ENCODE data around the gene ALDH3B1. TPM values are rescaled to one million over a fixed set of nuclear protein-coding genes. Genes with fewer than 3 reads are reported as not detected.

Gene ALDH3B1
- total RNA-seq, 1 donor from 2014 or later: 34.8 TPM

DNA sequence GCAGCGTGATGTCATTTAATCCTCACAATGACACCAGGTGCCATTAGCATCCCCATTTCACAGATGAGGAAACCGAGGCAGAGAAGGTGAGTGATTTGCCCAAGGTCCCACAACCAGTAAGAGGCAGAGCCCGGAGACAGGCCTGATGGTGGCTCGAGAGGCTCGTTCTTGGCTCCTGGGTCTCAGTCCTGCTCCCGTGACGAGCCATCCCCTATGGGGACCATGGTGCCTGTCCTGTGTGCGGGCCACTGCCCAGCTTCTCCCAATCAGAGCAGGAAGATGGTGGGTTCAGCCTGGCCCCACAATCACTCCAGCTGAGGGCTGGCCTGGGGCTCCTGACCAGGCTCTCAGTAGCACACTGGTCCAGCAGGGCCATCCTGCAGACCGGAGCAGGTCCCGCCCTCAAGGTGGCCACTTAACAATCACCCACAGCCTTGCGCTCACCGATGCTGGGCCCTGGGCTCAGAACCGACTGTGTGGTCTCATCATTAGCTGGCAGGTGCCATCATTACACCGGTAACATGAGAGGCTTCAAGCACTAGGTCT lies 3.6 kb downstream of the ALDH3B1 start:
- DNase-seq (ENCODE audit: low spot score): no peak

DNA sequence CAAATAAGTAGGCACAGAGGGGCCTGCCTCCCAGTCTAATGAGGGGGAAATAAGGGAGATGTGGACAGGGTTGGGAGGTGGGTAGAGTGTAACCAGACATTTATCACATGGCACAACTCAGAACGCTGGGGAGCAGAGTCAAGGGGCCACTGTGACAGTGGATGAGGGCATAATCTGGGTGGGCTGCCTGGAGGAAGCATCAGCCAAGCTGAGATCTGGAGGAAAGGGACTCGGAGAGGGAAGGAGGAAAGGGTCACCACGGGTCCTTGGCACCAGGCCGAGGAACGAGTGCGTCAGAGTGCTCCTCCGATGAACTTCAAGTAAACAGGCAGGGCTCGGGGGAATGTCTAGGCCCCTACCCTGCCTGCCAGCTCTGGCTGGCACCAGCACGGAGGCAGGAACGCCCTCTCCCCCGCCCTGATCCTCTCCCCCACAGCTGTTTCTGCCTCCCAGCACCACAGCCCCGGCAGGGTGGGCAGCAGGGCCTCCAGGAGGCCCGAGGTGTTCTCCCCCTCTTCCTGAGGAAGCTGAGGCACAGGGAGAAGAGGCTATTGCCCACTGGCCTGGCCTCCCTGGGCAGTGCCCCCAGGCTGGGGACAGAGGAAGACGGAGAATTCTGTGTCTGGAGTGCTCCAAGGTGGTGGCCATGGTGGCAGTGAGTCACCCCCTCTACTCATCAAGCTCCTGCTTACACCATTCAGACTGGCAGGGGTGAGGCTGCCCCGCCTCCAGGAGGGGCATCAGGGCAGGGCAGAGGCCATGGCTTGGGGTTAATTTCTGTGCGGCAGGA lies 4.2 kb downstream of the ALDH3B1 start:
- peak; percentile 90 for DNase-seq (ENCODE audit: low spot score)

DNA sequence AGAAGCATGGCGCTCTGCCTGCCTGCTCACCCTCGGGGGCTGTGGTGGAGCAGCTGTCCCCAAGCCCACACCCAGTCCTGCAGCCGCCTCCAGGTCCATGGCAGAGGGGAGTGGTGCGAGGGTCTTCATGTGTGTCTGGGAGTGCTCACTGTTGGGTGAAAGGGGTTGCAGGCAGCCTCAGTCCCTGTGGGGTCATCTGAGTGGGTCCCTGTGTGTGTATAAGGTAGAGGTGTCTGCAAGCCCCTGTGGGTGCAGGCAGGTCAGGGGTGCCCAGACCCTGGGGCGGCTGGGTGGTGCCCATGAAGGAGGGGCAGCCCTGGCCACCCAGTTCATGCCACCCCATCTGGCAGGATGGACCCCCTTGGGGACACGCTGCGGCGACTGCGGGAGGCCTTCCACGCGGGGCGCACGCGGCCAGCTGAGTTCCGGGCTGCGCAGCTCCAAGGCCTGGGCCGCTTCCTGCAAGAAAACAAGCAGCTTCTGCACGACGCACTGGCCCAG lies 4.9 kb downstream of the ALDH3B1 start:
- no peak for DNase-seq (ENCODE audit: low spot score)

DNA sequence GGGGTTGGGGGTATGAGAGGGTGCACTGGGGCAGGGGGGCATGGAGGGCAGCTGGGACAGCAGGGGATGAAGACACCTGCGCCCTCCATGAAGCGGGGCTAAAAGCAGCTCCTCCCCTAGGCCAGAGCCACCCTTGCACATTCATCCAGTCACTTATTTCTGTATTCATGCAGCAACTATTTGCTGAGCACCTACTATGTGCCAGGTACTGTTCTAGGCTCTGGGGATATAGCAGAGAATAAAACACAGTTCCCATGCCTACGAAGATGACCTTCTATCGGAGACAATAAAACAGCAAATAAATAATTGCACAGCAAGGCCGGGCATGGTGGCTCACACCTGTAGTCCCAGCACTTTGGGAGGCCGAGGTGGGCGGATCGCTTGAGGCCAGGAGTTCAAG lies 5.3 kb downstream of the ALDH3B1 start:
- DNase-seq (ENCODE audit: low spot score): no peak

DNA sequence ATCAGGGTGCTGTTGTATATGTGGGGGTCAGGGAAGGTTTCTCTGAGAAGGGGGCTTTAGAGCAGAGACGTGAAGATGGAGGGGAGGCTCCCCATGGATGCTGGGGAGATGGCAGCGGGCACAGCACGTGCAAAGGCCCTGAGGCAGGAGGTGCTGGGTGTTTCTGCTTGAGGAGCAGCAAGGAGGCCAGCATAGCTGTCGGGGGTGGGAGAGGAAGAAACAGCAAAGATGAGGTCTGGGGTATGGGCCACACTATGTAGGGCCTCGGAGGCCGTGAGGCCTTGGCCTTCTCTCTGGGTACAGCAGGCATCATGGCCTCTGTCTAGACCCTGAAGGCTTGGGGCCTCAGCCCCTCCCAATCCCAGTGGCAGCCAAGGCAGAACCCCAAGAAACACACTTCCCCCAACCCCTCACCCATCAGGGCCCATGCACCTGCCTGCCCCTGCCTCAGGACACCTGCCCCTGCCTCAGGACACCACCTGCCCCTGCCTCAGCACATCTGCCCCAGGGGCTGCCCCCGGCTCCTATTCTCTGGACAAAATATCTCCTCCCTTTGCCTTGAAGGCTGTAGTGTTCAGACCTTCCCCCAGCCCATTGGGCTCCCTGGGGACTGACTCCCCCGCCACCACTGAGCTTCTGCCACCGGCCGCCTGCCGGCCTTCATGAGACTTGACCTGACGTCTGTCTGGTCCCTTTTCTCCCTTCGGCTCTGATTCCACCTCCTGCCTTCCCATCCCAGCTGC lies 6.2 kb downstream of the ALDH3B1 start:
- DNase-seq (ENCODE audit: low spot score): no peak

DNA sequence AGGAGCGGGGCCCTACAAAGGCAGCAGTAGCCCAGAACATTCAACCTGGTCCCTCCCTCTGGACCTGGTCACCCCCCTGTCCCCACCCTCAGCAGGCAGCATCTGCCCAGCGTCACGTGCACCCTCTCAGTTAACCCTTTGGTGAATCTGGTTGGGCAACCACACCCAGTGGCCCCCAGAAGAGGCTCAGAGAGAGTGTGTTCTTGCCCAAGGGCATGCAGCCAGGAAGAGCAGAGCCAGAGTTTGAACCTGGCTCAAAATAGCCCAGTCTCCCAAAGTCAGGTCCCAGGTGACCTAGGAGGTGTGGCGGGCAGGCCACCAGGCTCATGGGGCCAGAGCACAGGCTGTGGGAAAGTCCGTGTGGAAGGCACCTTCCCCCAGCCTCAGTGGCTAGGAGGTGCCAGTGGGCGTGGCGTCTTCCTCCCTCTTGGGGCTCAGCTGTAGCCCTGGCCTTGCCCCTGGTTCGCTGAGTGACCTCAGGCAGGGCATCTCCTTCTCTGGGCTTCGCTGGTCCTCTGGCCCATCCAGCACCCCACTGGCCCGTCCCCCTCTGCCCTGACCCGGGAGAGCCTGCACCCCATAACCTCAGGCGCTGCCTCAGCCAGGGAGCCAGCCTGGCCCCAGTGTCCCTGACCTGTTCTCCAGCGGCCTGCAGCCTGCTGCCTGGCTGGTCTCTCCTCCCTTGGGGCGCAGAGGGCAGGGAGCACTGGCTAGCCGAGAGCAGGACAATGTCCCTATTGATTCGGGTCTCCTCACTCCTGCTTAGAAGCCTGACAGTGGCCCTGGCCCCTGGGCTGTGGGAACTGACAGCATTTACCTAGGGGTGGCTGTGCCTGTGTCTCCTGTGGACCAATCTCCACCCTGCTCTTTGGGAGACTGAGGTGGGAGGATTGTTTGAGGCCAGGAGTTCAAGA lies 7.0 kb downstream of the ALDH3B1 start:
- no peak for DNase-seq (ENCODE audit: low spot score)

DNA sequence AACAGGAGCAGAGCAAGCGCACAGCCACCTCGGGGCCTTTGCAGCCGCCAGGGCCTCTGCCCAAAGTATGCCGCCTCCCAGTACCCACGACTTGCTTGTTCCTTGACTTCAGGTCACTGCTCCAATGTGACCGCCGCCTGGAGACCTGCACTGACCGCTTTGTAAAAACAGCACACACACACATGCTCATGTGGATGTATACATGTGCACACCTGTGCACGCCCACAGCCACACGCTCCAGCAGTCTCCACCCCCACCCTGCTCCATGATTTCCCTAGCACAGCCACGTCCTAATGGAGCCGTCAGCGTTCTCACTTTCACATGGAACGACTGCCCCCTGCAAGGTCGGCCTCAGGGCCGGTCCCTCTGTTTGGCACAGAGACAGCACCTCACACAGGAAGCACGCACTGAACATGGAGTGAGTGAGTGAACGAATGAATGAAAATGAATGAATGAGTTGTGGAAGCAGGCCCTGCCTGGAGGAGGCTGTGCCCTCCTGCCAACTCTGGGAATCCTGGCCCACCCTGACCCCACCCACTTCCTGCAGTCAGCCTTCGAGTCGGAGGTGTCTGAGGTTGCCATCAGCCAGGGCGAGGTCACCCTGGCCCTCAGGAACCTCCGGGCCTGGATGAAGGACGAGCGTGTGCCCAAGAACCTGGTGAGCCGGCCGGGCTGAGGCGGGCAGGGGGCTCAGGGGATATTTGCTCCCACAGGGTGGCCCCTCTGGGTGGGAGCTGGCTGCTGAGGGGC lies 8.0 kb downstream of the ALDH3B1 start:
- no peak for DNase-seq (ENCODE audit: low spot score)

DNA sequence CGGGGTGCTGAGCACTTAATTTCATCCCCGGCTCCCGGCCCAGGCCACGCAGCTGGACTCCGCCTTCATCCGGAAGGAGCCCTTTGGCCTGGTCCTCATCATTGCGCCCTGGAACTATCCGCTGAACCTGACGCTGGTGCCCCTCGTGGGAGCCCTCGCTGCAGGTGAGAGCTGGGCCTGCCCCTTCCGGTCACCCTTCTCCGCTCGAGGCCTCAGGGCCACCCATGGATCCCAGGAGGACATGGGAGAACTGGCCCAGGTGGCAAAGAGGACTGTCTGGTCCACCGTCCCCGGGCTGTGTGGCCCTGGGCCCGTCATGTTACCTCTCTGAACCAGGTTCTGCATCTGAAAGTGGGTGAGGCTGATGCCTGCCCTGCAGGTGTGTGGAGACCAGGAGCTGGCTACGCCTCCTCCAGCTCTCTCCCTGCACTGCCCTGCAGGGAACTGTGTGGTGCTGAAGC lies 8.6 kb downstream of the ALDH3B1 start:
- DNase-seq (ENCODE audit: low spot score): no peak

DNA sequence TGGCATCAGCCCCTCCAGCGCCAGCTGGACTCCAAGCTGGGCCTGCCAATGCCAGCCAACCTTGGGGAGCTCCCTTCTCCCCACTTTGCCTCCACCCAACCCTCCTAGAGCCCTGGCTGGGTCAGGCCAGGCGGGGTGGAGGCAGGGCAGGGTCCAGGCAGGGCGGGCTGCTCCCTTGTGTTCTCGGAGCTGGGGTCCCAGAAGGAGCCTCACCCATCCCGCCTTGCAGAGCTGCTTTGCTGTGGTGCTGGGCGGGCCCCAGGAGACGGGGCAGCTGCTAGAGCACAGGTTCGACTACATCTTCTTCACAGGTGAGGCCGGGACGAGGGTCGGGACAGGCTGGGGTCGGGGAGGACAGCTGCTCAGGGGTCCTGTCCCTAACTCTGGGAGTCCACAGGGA lies 9.4 kb downstream of the ALDH3B1 start:
- DNase-seq (ENCODE audit: low spot score): no peak

DNA sequence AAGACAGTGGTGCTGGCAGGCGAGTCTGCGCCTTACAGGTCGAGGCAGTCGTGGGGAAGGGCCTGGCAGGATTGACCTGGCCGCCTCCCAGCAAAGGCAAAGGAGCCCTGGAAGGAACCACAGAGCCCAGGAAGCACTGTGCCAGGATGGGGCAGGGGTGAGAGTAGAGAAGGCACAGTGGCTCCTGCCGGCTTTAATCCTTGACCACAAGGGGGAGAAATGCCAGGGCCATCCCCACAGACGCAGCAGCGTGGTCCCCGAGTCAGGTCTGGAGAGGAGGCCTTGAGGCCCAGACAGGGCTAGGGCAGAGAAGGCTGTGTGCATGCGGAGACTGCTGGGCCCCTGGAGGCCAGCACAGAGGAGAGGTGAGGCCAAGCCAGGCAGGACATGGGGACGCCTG lies 10.4 kb downstream of the ALDH3B1 start:
- DNase-seq (ENCODE audit: low spot score): no peak

DNA sequence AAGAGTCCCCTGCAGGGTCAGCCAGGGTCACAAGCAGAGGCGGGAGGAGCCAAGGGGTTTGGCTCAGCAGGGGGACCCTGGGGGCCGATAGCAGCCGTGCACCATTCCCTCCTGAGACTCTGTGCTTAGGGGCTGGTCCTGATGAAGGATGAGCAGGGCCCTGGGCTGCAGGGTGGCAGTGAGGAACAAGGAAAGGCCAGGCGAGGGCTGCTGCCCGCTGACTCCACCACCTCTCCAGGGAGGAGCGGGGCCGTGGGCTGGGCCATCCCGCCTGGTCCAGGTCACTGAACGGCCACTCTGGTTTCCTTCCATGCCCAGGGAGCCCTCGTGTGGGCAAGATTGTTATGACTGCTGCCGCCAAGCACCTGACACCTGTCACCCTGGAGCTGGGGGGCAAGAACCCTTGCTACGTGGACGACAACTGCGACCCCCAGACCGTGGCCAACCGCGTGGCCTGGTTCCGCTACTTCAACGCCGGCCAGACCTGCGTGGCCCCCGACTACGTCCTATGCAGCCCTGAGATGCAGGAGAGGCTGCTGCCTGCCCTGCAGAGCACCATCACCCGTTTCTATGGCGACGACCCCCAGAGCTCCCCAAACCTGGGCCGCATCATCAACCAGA lies 11.2 kb downstream of the ALDH3B1 start:
- no peak for DNase-seq (ENCODE audit: low spot score)

DNA sequence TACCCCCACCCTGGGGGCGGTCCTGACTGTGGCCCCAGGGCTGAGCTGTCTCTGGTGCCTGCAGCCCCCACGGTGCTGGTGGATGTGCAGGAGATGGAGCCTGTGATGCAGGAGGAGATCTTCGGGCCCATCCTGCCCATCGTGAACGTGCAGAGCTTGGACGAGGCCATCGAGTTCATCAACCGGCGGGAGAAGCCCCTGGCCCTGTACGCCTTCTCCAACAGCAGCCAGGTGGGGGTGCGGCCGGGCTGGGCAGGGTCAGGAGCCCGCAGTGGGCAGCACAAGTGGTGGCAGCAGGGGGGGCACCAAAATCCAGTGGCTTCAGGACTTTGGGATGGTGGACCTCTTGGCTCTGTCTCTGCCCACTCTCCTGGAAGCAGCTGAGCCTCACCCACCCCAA lies 12.4 kb downstream of the ALDH3B1 start:
- DNase-seq (ENCODE audit: low spot score): no peak

DNA sequence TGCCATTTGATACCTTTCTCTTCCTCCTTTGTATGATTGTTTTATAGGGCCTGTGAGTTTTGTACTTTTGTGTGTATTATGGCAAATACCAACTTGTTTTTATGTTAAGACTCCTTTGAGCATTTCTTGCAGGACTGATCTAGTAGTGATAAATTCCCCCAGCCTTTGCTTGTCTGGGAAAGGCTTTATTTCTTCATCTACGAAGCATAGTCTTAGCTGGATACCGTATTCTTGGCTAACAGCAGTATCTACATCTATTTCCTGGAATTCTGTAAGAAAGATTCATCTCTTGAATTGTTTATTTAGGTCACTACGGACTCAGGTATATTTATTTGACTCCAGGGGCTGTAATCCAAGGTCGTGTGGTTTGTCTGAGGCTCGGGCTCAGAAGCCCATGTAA lies 14.4 kb downstream of the ALDH3B1 start:
- no peak for DNase-seq (ENCODE audit: low spot score)

DNA sequence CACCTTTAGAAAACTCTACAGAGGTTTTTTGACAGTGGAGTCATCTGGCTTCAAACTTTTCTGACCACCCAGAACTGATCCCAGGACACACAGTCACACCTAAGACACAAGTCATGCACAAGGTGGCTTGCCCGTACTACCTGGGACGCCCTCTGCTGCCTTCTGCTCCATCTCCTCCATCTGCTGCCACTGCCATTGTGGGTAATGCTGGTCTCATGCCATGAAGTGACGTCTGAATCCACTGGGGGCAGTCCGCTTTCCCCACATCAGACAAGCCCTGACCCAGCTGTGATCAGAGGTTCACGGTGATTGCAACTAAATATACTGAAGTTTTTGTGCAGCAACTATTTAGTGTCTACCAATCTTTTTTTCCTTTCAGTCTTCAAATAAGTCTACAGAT lies 14.9 kb downstream of the ALDH3B1 start:
- DNase-seq (ENCODE audit: low spot score): no peak

DNA sequence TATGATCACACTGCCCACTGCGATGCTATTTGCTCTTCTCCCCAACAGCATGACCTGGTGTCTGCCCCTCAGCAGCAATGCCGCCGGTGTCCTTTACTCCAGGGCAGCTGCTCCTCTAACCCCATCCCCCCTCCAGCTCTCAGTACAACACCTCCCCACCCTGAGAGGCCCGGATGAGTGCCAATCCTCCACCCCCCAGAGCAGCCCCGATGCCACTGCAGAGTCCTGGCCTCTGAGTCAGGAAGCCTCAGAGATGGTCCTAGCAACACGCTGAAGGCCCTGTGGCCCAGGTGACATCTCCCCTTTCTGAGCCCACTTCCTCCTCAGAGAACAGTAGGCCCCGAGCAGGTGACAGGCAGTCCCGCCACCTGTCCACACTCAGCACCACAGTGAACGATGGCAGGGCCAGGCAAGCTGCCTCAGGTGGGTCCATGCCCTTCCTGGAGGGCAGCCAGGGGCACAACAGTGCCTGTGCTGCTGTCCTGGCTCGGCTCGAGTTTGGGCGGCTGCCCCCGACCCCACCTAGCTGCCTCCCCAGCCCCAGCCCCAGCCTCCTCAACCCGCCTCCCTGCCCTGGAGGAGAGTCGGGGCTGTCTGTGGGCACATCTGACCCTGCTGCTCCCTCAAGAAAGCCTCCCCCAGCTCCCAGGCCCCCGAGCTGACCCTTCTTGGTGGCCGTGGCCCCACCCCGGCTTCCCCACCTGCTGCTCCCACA lies 16.4 kb downstream of the ALDH3B1 start:
- no peak for DNase-seq (ENCODE audit: low spot score)

DNA sequence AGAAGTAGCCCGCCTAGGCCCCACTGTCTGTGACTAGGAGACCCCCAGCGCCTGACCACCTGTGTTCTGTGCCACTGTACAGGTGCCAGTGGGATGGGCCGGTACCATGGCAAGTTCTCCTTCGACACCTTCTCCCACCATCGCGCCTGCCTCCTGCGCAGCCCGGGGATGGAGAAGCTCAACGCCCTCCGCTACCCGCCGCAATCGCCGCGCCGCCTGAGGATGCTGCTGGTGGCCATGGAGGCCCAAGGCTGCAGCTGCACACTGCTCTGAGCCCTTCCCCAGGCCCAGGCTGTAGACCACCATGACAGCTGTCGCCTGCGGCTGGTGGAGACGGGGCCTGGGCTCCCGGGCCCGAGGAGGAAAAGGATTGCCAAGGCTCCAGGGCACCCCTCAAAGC lies 17.5 kb downstream of the ALDH3B1 start:
- no peak for DNase-seq (ENCODE audit: low spot score)

DNA sequence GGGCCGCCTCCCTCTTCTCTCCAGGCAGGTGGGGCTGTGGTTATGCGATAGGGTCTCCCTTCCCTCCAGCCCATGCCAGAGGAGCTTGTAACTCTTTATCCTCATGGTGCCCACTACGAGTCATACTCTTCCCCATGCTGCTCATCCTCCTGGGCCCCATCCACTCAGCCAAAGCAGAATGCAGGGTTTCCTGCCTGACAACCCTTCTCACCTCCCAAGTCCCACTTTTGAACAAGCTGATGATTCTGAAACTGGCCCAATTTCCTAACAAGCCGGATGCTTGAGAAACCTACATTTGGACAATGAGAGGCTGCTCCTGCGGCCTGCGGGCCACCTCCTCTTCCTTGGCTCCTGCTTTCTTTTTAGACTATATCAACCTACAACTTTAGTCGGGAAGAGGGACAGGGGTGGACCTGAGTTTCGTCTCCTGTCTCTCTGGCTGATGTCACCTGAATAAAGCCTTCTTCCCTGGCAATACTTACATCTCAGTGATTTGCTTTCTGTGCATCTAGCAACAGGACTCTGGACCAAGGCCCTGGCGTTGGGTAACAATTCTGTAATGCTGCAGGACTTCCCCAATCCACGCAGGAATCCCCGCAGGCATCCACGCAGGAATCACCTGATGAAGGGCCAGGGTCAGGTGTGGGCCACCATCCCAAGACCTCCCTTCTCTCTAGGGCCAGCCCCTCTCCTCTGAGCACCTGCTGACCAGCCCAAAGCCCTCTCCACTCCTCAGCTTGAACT lies 18.8 kb downstream of the ALDH3B1 start:
- DNase-seq (ENCODE audit: low spot score): no peak

DNA sequence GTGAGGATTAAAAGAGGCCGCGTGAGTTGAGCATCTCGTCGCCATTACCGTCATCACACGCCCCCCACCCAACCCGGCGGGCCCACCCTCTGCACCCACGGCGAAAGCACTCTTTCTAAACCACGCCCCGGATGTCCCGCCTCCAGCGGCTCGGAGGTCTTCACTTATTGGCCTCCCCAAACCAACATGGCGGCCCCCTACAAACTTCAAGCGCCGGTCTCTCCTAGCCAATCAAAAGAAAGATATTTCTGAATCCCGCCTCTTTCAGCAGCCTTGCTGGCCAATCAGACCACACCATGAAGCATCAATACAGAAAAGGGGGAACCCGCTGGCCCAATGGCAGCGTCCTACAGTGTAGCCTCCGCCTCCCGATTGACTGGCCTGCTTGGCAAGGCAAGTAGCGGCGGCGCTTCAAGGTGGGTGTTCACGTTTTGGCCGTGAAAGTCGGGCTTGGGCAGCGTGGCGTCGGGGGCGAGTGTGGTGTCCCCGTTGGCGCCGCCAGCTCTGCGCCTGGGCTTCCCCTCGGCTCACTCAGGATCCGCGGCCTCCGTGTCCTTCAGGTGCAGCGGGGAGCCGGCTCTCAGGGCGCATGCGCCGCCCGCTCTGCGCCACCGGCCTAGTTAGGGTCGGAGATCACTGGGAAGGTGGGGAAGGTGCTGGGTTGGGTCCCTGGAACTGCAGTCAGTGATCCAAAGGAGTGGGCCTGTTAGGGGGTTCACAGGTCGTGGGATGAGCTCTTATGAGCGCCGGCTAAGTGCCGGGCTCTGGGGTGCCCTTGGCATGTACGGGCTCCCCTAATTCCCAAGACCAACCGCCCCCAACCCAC lies 20.4 kb downstream of the ALDH3B1 start, which contains the start of gene NDUFS8:
Gene NDUFS8, plus strand, starts transcription at position 364 of the 826 bp plus-strand sequence. CDS start 1,471 bp downstream, outside the sequence.
- peak; percentile 98 for DNase-seq (ENCODE audit: low spot score)
